OCI-LY1 (cell line): Measurements from ENCODE around the gene BCAR1.

ENCODE experiments used
- H2AFZ ChIP-seq: fragments of 200-600 bp; sonication (generic), shearing (Covaris generic); 2 replicates; pipeline ENCODE4 v1.6.0; 2014; ENCODE audit warnings: antibody characterized with exemption, mild to moderate bottlenecking, low read length
- H3F3A ChIP-seq: fragments of 200-600 bp; sonication (generic), shearing (Covaris generic); 2 replicates; pipeline ENCODE4 v1.6.0; 2014; ENCODE audit warnings: mild to moderate bottlenecking, antibody characterized with exemption, low read length, moderate library complexity; ENCODE audit not compliant: insufficient read depth
- H3K27ac ChIP-seq: fragments of 200-600 bp; sonication (generic); 2 replicates; pipeline ENCODE4 v1.5.1; 2014; ENCODE audit warnings: low read length, mixed run types, mild to moderate bottlenecking, low read depth; ENCODE audit not compliant: poor library complexity, severe bottlenecking
- H3K27me3 ChIP-seq: fragments of 200-600 bp; sonication (generic); 2 replicates; pipeline ENCODE4 v1.6.0; 2014; ENCODE audit warnings: antibody characterized with exemption, mild to moderate bottlenecking, low read length, moderate library complexity; ENCODE audit not compliant: insufficient read depth
- H3K36me3 ChIP-seq: fragments of 200-600 bp; sonication (generic); 2 replicates; pipeline ENCODE4 v1.6.1; 2014; ENCODE audit warnings: mild to moderate bottlenecking, antibody characterized with exemption, low read length, moderate library complexity, mixed read lengths; ENCODE audit not compliant: insufficient read depth
- H3K4me1 ChIP-seq: fragments of 200-600 bp; sonication (generic); 2 replicates; pipeline ENCODE4 v1.5.1; 2014; ENCODE audit warnings: mild to moderate bottlenecking, low read length, moderate library complexity; ENCODE audit not compliant: insufficient read depth, severe bottlenecking
- H3K4me2 ChIP-seq: fragments of 200-600 bp; sonication (generic), shearing (Covaris generic); 2 replicates; pipeline ENCODE4 v1.6.1; 2014; ENCODE audit warnings: low read length
- H3K4me3 ChIP-seq: fragments of 200-600 bp; sonication (generic); 2 replicates; pipeline ENCODE4 v1.5.1; 2014; ENCODE audit warnings: low read length, low read depth, mild to moderate bottlenecking, mixed read lengths; ENCODE audit not compliant: poor library complexity, severe bottlenecking
- H3K79me2 ChIP-seq: fragments of 200-600 bp; shearing (Covaris generic); 2 replicates; pipeline ENCODE4 v1.6.1; 2016; ENCODE audit warnings: mixed run types, low read length, mixed read lengths; ENCODE audit not compliant: insufficient read depth
- H3K9ac ChIP-seq: fragments of 200-600 bp; sonication (generic), shearing (Covaris generic); 2 replicates; pipeline ENCODE4 v1.6.1; 2014; ENCODE audit warnings: mild to moderate bottlenecking, low read length, mixed read lengths
- H3K9me2 ChIP-seq: fragments of 200-600 bp; sonication (generic), shearing (Covaris generic); 2 replicates; pipeline ENCODE4 v1.6.1; 2014; ENCODE audit warnings: low read depth, mild to moderate bottlenecking, low read length, mixed read lengths
- H3K9me3 ChIP-seq: fragments of 200-600 bp; shearing (Covaris generic); 2 replicates; pipeline ENCODE4 v1.6.1; 2014; ENCODE audit warnings: low read length, mixed read lengths
- H4K20me1 ChIP-seq: fragments of 200-600 bp; sonication (generic), shearing (Covaris generic); 2 replicates; pipeline ENCODE4 v1.6.0; 2016; ENCODE audit warnings: mild to moderate bottlenecking, low read length; ENCODE audit not compliant: insufficient read depth
- CTCF ChIP-seq: fragments of 200-600 bp; sonication (generic), shearing (Covaris generic); IDR thresholded peaks from 2 replicates; pipeline ENCODE4 v1.5.1; 2017; ENCODE audit warnings: mild to moderate bottlenecking, antibody characterized with exemption, low read length, moderate library complexity, mixed read lengths
- EZH2 ChIP-seq: fragments of 200-600 bp; sonication (generic), shearing (Covaris generic); IDR thresholded peaks from 2 replicates; pipeline ENCODE4 v1.8.0; 2017; ENCODE audit warnings: borderline replicate concordance, mixed run types, mild to moderate bottlenecking, antibody characterized with exemption, low read length, moderate library complexity, mixed read lengths

The BCAR1 gene

DNA sequence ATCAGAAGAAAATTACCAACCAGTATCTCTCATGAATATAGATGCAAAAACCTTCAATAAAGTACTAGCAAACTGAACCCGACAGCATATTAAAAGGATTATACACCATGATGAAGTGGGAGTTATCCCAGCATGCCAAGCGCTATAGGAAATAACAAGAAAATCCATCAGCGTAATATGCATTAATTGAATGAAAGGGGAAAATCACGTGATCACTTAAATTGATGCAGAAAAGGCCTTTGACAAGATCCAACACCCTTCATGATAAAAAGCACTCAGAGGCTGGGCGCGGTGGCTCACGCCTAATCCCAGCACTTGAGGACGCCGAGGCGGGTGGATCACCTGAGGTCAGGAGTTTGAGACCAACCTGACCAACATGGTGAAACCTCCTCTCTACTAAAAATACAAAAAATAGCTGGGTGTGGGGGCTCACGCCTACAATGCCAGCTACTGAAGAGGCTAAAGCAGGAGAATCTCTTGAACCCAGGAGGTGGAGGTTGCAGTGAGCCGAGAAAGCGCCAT is 49.3 kb downstream of the BCAR1 start:
- Histone ChIP-seq H3K4me3 (no peak overlapping the region), H2AFZ (no peak overlapping the region), H4K20me1 (no peaks in the 10 kb centered on the region), H3K4me2 (no peak overlapping the region), H3K9ac (no peak overlapping the region), H3K9me2 (no peaks in the 10 kb centered on the region), H3K27me3 (no peaks in the 10 kb centered on the region), H3F3A (no peaks in the 10 kb centered on the region), H3K79me2 (no peaks in the 10 kb centered on the region), H3K36me3 (no peaks in the 10 kb centered on the region), H3K9me3 (no peaks in the 10 kb centered on the region), H3K4me1 (peaks cover 6% of the 10 kb centered on the region), H3K27ac (no peak overlapping the region)
- TF ChIP-seq CTCF: no peak
- no peak for TF ChIP-seq EZH2

DNA sequence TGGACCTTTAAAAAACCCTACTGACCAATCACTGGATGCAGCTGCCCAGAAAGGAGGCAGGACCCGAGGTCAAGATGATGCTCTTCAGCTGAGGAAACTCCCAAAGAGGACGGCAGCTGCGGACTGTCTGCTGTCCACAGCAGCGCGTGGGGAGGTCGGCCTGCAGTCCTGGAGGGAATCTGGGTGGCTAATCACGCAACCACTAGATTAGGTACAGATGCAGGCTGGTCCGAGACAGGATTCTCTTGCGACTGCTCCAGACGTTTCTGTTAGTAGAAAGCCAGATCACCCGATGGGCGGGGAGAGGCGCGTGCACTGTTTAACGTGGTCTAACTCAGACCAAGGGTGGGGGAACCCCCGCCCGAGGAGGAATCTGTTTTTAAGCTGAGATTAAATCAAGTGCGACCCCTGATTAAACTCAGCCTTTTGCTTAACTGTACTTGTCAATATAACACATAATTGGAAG is 53.3 kb downstream of the BCAR1 start:
- Histone ChIP-seq H3K4me3 (no peak overlapping the region), H3K4me2 (no peak overlapping the region), H3K9ac (no peak overlapping the region), H3K27me3 (peaks cover 4% of the 10 kb centered on the region; the same call in 1 of the 2 replicates), H3K9me2 (no peaks in the 10 kb centered on the region), H2AFZ (no peak overlapping the region), H3K36me3 (no peaks in the 10 kb centered on the region), H3K4me1 (peaks cover 6% of the 10 kb centered on the region), H3F3A (no peaks in the 10 kb centered on the region), H3K27ac (no peak overlapping the region), H3K9me3 (no peaks in the 10 kb centered on the region), H3K79me2 (no peaks in the 10 kb centered on the region), H4K20me1 (no peaks in the 10 kb centered on the region)
- TF ChIP-seq EZH2 (no peak), CTCF (no peak)

DNA sequence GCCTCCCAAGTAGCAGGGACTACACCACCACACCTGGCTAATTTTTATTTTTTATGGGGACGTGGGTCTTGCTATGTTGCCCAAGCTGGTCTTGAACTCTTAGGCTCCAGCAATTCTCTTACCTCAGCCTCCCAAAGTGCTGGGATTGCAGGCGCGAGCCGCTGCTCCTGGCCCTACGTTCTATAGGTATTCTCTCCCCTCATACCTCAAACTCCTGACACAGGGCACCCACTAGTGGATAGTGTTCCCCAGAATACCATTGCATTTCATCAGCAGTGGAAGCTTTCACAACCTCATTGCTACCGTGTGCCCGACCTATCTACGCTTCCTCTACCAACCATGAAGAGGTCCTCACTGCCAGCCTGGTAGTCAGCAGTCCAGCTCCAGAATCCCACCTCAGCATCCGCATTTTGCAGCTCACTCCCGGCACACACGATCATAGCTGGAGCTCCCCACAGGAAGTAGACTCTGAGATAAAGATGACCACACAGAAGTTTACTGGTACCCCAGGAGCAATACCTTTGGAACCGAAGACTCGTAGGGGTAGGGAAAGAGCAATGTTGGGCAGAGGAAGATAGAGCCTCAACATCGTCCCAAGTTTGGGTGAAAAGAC is 53.8 kb downstream of the BCAR1 start:
- Histone ChIP-seq H3K4me3 (no peak overlapping the region), H3F3A (no peaks in the 10 kb centered on the region), H2AFZ (no peak overlapping the region), H3K36me3 (no peaks in the 10 kb centered on the region), H3K9me2 (no peaks in the 10 kb centered on the region), H3K4me1 (peaks cover 6% of the 10 kb centered on the region), H3K9ac (no peak overlapping the region), H4K20me1 (no peaks in the 10 kb centered on the region), H3K27ac (no peak overlapping the region), H3K27me3 (peaks cover 4% of the 10 kb centered on the region; the same call in 1 of the 2 replicates), H3K9me3 (no peaks in the 10 kb centered on the region), H3K79me2 (no peaks in the 10 kb centered on the region), H3K4me2 (no peak overlapping the region)
- TF ChIP-seq CTCF (no peak), EZH2 (no peak)
